ENCODE measurements around the gene ANKRD45.
"Not testable (repeated sequence)": the region's sequence is repeated elsewhere in the genome, so short reads cannot be mapped to it uniquely, and the experiment has no call there.

The ANKRD45 gene, protein sequence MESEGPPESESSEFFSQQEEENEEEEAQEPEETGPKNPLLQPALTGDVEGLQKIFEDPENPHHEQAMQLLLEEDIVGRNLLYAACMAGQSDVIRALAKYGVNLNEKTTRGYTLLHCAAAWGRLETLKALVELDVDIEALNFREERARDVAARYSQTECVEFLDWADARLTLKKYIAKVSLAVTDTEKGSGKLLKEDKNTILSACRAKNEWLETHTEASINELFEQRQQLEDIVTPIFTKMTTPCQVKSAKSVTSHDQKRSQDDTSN

DNA sequence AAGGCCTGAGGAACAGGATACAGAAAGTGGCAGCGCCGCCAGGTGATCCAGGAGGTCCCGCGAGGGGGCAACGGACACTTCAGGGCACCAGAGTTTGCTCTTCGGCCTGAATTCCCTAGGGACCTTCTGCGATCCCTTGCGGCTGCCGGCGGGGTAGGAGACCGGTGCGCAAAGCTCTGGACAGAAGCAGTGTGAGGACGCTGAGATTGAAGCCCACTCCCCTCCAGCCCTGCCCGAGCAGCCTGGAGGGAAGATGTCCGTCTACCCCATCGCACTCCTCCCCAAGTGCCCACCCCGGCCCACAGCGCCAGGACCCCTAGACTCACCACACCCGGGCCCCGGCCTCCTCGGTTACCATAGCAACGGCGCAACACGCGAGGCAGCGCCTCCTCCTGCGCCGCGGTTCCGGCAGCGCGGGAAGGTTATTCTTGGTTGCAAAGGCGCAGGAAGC lies at the start of gene ANKRD45:
TSS of gene ANKRD45 (minus strand) at position 361 of the 451 bp plus-strand sequence. CDS start 10,433 bp downstream, outside the sequence.
- DNase-seq (ENCODE audit: low spot score): no peak

DNA sequence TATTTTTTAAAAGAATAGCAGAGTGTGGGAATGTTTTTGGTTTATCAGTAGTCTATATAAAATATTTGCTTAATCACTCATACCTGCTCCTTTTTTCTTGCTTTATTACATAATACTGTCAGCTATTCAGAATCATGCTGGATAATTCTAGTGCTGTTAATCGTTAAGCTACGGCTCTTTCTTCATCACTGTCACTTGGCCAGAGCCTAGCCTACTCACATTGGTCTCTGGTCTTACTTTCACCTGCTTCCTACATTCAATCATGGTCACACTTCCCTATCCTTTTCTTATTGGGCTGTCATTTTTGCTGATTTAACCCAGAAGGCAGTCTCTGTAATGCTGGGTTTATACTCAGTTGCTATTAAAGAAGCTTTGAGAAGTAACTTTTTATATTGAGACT lies 47.6 kb upstream of the ANKRD45 start:
- DNase-seq (ENCODE audit: low spot score): no peak

DNA sequence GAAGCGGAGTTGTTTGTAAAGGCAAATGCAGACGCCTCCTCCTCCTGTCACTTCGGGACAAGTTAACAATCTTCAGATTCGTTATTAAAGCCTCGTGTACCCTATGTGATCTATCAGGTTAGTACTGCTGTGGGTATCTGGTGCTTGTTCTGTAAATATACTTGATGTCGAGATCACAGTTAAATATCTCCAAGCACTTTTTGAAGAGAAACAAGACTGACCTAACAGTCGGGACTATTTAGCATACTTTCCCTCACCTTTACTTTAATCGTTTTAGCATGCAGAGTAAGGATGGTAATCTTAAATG lies 45.8 kb upstream of the ANKRD45 start:
- no peak for DNase-seq (ENCODE audit: low spot score)

DNA sequence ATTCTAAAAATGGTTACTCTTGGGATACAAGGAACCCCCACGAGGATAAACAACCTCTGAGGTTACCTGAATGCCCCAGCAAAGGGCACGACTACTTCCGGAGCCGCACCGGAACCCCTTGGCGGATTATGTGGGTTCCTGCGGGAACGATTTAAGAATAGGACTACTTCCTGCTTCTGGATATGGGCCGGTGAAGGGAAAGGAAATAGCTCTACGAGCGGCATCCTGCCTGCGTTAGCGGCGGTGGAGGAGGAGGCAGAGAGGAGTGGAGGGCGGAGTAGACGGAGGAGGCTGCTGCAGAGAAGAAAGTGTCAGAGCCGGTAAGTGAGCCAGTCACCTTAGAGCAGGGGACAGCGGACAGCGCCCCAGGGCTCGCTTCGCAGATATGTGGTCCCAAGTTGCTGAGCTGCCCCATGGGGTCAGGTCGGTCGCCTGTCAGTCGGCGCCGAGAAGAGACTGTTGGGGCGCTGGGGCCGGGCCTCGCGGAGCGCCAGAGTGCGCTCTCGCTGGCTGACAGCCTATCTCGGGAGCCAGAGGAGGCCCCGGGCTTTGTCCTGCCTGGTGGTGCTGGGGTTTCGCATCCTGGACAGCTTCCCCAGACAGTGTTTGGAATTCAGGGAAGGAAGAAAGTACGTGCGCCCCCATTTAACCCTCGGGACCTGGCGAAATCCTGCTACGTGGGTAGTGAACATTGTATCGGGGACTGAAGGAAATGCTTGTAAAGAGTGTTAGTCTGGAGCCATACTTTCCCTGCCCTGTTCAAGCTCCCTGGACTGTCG lies 45.3 kb upstream of the ANKRD45 start, which contains the start of gene KLHL20:
TSS of gene KLHL20 (plus strand) at position 223 of the 779 bp plus-strand sequence. CDS start 1,063 bp downstream, outside the sequence.
- peak; percentile 94 for DNase-seq (ENCODE audit: low spot score)

DNA sequence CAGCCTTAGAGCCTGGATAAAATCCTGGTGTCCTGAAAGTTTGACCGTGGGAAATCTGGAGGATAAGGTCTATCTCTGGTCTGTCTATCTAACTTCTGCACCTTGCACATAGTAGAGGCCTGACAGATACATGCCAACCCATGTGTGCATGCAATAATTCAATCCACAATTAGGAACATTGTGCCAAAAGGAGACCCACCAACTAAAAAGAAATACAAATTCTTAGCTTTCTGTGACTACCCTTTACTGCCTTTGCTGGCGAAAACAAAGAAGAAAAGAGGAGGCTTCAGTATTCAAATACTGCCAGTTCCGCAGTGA lies 44.7 kb upstream of the ANKRD45 start:
- no peak for DNase-seq (ENCODE audit: low spot score)

DNA sequence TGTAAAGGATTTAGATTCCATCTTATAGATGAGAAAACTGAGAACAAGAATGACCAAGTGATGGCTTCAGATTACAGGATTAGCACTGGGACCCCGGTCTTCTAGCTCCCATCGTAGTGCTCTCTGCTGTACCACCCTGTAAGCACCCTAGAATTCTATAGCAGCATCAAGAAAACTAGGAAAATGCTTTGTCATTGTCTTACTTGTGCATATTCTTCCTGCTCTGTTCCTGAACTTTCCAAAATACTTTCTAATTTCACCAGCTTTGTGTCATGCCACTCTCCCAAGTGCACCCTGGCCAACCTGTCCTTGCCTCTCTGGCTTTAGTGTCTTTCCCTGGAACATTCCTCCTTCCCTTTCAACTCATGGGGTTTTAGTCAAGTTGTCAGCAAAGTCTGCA lies 39.1 kb upstream of the ANKRD45 start:
- no peak for DNase-seq (ENCODE audit: low spot score)

DNA sequence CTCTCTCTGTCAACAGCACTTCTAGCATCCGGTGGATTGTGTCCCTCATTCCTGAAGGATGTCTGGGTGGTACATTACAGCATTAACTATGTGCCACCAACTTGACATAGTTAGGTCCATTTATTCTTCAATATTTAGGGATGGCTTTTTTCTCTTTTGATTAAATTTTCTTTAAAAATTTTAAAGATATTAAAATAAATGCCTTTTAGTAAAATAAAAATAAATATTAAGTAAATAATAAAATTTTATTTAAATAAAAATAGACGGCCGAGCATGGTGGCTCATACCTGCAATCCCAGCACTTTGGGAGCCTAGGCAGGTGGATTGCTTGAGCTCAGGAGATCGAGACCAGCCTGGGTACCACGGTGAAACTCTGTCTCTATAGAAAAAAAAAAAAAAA lies 35.5 kb upstream of the ANKRD45 start:
- DNase-seq (ENCODE audit: low spot score): no peak

DNA sequence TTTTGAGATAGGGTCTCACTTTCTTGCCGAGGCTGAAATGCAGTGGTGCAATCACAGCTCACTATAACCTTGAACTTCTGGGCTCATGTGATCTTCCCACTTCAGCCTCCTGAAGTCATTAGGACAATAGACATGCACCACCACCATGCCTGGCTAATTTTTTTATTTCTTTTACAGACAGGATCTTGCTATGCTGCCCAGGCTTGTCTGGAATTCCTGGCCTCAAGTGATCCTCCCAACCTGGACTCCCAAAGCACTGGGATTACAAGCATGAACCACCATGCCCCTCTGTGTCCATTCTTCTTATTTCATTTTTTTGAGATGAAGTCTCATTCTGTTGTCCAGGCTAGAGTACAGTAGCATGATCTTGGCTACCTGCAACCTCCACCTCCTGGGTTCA lies 33.1 kb upstream of the ANKRD45 start:
- no peak for DNase-seq (ENCODE audit: low spot score)

DNA sequence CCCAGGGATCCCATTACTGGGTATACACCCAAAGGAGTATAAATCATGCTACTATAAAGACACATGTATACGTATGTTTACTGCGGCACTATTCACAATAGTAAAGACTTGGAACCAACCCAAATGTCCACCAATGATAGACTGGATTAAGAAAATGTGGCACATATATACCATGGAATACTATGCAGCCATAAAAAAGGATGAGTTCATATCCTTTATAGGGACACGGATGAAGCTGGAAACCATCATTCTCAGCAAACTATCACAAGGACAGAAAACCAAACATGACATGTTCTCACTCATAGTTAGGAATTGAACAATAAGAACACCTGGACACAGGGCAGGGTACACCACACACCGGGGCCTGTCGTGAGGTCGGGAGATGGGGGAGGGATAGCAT lies 31.6 kb upstream of the ANKRD45 start:
- DNase-seq (ENCODE audit: low spot score): not testable (repeated sequence)

DNA sequence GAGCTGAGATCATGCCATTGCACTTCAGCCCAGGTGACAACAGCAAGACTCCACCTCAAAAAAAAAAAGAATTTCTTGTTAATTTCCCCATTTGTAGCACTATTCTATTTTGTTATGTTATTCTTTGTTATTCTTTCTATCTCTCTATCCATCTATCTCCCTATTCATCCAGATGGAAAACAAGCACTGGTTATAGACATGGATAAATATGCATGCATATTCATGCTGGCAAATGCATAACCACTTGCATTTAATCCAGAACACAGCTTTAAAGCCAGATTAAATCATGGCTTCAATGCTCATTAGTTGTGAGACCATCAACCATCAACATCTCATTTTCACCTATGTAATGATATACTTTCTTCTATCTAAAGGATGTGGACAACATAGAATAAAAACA lies 23.6 kb upstream of the ANKRD45 start:
- no peak for DNase-seq (ENCODE audit: low spot score)

DNA sequence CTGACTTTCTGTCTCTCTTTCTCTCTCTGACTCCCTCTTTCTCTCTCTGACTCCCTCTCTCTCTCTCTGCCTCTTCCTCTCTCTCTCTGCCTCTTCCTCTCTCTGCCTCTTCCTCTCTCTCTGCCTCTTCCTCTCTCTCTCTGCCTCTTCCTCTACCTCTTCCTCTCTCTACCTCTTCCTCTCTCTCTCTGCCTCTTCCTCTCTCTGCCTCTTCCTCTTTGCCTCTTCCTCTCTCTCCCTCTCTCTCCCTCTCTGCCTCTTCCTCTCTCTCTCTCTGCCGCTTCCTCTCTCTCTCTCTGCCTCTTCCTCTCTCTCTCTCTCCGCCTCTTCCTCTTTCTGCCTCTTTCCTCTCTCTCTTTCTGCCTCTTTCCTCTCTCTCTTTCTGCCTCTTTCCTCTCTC lies 18.6 kb upstream of the ANKRD45 start:
- DNase-seq (ENCODE audit: low spot score): no peak

DNA sequence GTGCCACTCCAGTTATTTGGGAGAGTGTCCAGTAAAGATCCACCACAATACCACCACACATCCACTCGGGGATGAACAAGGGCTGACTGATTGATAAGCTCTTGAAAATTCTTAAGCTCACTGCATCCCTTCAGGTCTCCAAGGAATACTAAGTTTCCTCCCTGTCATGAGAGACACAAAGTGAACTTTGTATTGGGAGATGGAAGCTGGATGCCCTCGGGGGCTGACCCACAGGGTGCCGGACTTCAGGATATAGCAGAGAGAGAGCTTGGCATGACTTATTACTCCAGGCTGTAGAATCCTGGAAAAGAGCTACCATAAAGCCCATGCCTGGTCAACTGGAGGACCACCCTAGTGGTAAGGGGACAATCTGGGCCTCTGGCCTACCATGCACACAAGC lies 15.5 kb upstream of the ANKRD45 start:
- DNase-seq (ENCODE audit: low spot score): not testable (repeated sequence)

DNA sequence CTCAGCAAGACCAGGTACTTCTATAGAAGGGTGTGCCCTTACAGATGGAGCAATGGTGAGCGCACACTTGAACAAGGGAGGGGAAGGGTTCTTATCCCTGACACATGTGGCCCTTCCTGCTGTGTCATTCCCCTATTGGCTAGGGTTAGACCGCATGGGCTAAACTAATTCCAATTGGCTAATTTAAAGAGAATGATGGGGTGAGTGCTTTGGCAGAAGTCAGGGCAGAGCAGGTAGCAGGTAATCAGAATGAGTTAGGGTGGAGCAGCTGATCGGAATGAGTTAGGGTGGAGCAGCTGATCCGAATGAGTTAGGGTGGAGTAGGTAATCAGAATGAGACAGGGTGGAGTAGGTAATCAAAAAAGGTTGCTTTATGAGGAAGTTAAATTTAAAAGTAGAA lies 14.2 kb upstream of the ANKRD45 start:
- not testable (repeated sequence) for DNase-seq (ENCODE audit: low spot score)

DNA sequence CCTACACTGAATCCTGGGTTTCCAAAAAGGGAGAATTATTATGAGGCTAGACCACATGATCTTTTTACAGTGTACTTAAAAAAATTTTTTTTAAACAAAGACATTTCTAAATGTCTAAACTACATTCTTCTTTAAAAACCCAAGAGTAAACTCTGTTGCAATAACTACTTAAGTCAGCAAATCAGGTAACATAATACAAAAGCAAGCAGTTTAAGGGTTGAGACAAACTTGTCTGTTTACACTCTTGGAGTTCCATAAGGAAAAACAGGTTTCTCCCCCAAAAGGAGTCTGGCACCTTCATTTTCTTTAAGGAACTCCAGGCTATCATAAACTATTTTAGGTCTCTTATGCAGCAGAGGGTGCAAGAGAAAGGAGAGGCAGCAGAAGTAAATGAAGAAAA lies 12.5 kb upstream of the ANKRD45 start:
- DNase-seq (ENCODE audit: low spot score): no peak

DNA sequence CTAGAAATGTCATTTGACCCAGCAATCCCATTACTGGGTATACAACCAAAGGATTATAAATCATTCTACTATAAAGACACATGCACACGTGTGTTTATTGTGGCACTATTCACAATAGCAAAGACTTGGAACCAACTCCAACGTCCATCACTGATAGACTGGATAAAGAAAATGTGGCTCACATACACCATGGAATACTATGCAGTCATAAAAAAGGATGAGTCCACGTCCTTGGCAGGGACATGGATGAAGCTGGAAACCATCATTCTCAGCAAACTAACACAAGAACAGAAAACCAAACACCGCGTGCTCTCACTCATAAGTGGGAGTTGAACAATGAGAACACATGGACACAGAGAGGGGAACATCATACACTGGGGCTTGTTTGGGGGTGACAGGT lies 10.5 kb upstream of the ANKRD45 start:
- DNase-seq (ENCODE audit: low spot score): not testable (repeated sequence)

DNA sequence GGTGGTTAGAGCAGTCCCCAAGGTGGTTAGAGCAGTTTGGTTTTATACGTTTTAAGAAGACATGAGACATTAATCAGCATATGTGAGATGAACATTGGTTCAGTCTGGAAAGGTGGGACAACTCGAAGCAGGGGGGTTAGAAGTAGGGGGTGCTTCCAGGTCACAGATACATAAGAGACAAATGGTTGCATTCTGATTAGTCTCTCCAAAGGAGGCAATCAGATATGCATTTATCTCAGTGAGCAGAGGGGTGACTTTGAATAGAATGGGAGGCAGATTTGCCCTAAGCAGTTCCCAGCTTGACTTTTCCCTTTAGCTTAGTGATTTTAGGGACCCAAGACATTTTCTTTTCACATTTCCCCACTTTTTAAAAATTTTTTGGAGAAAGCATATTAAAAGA lies 4.8 kb upstream of the ANKRD45 start:
- not testable (repeated sequence) for DNase-seq (ENCODE audit: low spot score)

DNA sequence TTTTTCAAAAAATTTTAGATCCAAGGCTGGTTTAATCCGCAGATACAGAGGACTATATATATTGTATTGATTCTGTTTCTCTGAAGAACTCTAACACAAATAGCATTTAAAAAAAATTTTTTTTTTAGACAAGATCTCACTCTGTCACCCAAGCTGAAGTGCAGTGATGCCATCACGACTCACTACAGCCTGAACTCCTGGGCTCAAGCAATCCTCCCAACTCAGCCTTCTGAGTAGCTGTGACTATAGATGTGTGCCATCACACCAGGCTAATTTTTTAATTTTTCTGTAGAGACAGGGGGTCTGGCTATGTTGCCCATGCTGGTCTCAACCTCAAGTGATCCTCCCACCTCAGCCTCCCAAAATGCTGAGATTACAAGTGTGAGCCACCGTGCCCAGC lies 3.0 kb downstream of the ANKRD45 start:
- peak; percentile 47 for DNase-seq (ENCODE audit: low spot score)

DNA sequence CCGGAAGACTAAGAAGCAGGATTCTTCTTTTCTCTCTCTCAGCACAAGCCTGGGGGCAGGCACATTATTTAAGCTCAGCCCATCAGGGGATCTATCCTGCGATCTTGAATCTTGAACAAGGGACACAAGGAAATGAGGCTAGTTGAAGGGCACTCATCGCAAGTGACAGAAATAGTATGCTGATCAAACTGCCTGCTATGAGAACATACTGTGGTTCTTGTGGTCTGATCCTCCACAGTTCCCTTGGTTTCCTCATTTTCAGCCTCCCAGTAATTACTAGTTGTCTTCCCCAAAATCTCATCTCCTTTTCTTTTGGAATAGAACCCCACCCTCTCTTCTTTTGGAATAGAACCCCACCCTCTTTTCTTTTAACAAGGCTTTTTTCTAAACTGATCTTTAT lies 6.5 kb downstream of the ANKRD45 start:
- no peak for DNase-seq (ENCODE audit: low spot score)

DNA sequence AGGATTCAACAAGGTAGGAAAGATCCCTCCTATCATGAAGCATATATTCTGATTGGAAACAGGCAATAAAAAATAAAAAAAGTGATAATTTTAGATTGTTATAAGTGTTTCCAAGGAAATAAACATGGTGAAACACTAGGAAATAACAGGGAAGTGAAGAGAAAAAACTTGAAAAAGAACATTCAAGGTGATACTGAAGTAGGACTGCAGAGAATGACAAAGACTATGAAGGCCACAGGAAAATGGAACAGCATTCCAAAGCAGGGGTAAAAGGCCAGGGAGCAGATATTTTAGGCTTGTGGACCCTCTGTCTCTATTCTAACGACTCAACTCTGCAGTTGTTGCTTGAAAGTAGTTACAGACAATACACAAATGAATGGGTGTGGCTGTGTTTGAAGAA lies 7.9 kb downstream of the ANKRD45 start:
- no peak for DNase-seq (ENCODE audit: low spot score)

DNA sequence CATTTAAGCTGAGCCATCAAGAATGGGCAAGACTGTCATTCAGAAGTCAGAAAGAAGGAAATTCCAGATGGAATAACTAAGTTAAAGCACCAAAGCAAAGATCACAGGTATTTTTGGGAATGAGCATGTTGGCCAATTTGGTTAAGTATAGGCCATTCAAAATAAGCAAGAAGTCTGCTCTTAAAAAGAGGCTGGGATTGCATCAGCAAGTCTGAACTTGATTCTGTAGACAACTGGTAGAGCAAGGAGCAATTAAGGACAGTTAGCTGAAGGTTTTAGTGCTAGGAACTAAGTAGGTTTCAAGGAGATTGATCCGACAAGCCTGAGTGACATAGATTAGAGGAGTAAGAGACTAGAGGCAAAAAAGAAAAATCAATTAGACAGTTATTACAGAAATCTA lies 8.4 kb downstream of the ANKRD45 start:
- no peak for DNase-seq (ENCODE audit: low spot score)

DNA sequence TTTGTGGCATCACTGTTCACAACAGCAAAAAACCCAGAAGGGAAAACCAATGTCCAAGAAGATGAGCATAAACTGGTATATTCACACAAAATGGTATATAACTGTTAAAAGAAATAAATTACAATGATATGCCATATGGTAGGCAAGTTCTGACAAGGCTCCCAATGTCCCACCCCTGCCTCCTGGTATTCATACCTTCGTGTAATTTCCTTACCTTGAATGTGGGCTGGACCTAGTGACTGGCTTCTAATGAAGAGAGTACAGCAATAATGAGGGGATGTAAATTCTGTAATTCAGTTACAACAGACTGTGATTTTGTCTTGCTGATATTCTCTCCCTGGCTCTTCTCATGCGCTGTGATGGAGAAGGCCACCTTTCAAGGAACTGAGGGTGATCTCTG lies 9.3 kb downstream of the ANKRD45 start:
- no peak for DNase-seq (ENCODE audit: low spot score)

DNA sequence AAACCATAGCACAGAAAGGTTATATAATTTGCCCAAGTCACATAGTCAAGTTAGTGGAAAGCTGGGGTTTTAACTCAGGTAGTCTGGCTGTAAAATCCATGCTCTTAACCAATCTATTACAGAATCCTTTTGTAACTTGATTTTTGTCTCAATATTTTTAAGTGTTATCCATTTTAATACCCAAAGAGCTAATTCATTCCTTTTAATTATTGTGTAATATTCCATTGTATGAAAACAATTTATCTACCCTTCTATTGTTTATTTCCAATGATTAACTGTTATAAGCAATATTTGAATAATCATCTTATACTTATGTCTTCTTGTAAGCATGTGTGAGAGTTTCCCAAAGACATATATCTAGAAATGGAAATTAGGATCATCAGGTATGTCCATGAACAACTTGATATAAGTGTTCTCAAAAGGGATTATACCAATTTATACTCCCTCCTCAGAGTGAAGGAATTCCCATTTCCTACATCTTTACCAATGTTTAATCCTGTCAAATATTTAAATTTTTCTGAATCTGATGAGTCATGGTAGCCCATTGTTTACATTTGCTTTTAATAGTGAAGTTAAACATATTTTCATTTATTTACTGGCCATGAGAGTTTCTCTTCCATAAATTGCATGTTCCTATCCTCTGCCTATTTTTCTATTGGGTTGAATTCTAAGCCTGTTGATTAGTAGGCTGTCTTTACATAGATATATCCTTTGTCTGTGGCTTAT lies 20.6 kb downstream of the ANKRD45 start:
- DNase-seq (ENCODE audit: low spot score): no peak

DNA sequence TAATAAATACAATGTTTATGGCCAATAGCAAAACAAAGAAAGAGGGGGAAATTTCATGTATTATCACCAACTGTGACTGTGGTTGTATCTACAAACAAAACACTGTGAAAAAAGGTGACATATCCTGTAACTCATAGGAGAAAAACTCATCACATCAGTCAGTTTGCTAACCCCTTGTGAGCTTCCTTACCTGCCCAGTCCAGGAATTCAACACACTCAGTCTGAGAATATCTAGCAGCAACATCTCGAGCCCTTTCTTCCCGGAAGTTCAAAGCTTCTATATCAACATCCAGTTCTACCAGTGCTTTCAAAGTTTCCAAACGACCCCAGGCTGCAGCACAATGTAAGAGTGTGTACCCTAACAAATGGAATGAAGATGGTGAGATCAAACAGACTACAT lies 23.0 kb downstream of the ANKRD45 start:
- no peak for DNase-seq (ENCODE audit: low spot score)
